ENCODE measurements around the gene UGT3A1.

Gene UGT3A1

GRCh38 chr5:35904443-35905132 lies 86.6 kb downstream of the UGT3A1 start:
- no peak for DNase-seq

- DNase-seq: no peak
Measured at GRCh38 chr5:35903631-35904203, 87.5 kb downstream of the UGT3A1 start.

GRCh38 chr5:35902046-35902672 lies 89.0 kb downstream of the UGT3A1 start:
- DNase-seq: no peak
